ENCODE data around the gene DPYD. TPM values are rescaled to one million over a fixed set of nuclear protein-coding genes. Genes with fewer than 3 reads are reported as not detected.

DPYD gene
- total and polyA plus RNA-seq, 7 donors = 6.0 to 56.1 (median 40.2) TPM

DNA sequence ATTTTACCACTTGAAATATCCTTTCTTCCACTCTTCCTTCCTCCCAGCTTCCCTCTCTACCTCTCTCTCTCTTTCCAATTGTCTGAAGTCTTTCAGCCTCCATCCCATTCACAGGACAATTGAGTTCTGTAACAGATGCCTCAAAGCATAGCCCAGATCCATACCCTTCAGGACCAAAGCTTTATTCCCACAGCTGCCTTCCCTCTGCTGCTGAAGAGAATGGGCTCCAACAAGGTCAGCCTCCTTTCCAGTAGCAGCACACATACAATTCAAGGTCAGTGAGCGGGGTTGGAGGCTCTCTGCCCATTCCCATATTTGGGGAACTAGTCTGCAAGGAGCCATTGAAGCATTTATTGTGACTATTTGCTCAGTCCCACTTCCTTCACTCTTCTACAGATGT, 179.9 kb downstream of the DPYD start:
- no peaks in the 10 kb centered on the region for H3K27me3 ChIP-seq
- WGBS, 2 donors = 88 to 89% methylated on average over 1 of the region's 1 CpG
- TF ChIP-seq, protein P1, sequence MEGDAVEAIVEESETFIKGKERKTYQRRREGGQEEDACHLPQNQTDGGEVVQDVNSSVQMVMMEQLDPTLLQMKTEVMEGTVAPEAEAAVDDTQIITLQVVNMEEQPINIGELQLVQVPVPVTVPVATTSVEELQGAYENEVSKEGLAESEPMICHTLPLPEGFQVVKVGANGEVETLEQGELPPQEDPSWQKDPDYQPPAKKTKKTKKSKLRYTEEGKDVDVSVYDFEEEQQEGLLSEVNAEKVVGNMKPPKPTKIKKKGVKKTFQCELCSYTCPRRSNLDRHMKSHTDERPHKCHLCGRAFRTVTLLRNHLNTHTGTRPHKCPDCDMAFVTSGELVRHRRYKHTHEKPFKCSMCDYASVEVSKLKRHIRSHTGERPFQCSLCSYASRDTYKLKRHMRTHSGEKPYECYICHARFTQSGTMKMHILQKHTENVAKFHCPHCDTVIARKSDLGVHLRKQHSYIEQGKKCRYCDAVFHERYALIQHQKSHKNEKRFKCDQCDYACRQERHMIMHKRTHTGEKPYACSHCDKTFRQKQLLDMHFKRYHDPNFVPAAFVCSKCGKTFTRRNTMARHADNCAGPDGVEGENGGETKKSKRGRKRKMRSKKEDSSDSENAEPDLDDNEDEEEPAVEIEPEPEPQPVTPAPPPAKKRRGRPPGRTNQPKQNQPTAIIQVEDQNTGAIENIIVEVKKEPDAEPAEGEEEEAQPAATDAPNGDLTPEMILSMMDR (IDR thresholded peaks at IDR 0.05) = no peak
- TF ChIP-seq POLR2A (IDR thresholded peaks at IDR 0.05) = no peak
- no peak for TF ChIP-seq EP300 (IDR thresholded peaks at IDR 0.05)
- TF ChIP-seq POLR2AphosphoS5 (IDR thresholded peaks at IDR 0.05) = no peak
- no peak overlapping the region for H3K27ac ChIP-seq
- no peak overlapping the region for H3K4me3 ChIP-seq
- intact Hi-C loops (cut with DNase I) = no loop called here
- no peaks in the 10 kb centered on the region for H3K4me1 ChIP-seq
- no peaks in the 10 kb centered on the region for H3K9me3 ChIP-seq
- DNase-seq = no peak
- H3K36me3 ChIP-seq = no peaks in the 10 kb centered on the region

DNA sequence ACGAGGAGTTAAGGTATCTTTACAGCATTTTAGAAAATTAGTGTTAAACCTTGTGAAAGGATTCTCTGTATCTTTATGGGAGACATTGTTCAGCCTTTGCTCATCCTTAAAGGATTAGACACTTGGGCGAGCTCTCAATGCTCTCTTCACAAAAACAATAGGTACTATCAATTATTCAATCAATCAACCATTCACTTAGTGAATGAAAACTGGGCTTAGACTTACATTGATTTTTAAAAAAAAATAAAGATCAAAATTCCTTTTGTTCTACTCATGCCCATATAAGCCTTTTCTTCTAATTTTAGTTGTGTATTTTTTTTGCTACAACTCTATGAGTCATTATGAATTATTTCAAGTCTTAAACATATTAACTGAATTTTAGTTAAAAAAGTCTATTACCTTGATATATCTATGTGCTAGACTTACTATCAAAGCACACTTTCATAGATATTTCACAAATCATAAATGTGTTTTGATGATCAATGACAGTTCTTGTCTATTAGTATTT, 181.2 kb downstream of the DPYD start:
- TF ChIP-seq EP300 (IDR thresholded peaks at IDR 0.05) (no peak), POLR2AphosphoS5 (IDR thresholded peaks at IDR 0.05) (no peak), POLR2A (IDR thresholded peaks at IDR 0.05) (no peak)
- TF ChIP-seq, protein P1 (IDR thresholded peaks at IDR 0.05) = no peak
- Histone ChIP-seq H3K4me3 (no peak overlapping the region), H3K4me1 (no peaks in the 10 kb centered on the region), H3K9me3 (no peaks in the 10 kb centered on the region), H3K27me3 (no peaks in the 10 kb centered on the region), H3K36me3 (no peaks in the 10 kb centered on the region), H3K27ac (no peak overlapping the region)
- DNase-seq = no peak
- intact Hi-C loops (cut with DNase I) = no loop called here
- WGBS, 2 donors = 89 to 98% methylated on average over 2 of the region's 2 CpGs

DNA sequence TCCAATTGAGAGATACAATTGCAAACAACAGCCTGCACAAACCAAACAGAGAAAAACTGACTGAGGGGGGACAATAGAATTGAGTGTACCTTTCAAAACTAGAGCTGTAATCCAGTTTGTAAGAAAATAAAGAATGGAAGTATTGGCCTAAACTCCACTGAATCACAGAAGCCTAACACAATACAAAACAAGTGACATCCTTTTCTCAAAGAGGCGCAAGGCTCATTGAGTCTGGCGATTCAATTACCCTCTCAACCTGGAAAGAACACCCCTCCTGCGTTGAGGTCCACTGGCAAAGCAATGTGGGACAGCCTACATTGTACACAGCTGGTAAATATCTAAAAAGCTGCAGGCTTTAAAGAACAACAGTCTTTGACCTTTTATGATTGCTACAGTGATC, 182.6 kb downstream of the DPYD start:
- WGBS, 2 donors = 89 to 90% methylated on average over 3 of the region's 3 CpGs
- intact Hi-C loops (cut with DNase I) = no loop called here
- no peaks in the 10 kb centered on the region for H3K36me3 ChIP-seq
- no peak overlapping the region for H3K27ac ChIP-seq
- H3K4me3 ChIP-seq = no peak overlapping the region
- no peaks in the 10 kb centered on the region for H3K4me1 ChIP-seq
- H3K27me3 ChIP-seq = no peaks in the 10 kb centered on the region
- DNase-seq = no peak
- TF ChIP-seq POLR2A (IDR thresholded peaks at IDR 0.05) (no peak), POLR2AphosphoS5 (IDR thresholded peaks at IDR 0.05) (no peak), EP300 (IDR thresholded peaks at IDR 0.05) (no peak)
- TF ChIP-seq, protein P1 (IDR thresholded peaks at IDR 0.05) = no peak
- H3K9me3 ChIP-seq = no peaks in the 10 kb centered on the region

DNA sequence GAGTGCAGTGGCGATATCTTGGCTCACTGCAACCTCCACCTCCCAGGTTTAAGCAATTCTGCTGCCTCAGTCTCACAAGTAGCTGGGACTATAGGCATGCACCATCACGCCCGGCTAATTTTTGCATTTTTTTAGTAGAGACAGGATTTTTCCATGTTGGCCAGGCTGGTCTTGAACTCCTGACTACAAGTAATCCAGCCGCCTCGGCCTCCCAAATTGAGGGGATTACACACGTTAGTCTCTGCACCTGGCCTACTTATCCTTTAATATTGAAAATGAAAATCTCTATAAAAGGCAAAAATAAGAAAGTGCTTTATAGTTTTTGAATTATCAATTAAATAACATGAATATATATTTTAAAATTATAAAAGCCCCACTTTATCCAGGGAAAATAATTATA, 190.6 kb downstream of the DPYD start:
- TF ChIP-seq POLR2A (IDR thresholded peaks at IDR 0.05) = no peak
- TF ChIP-seq, protein P1 (IDR thresholded peaks at IDR 0.05) = no peak
- no peak for TF ChIP-seq EP300 (IDR thresholded peaks at IDR 0.05)
- TF ChIP-seq POLR2AphosphoS5 (IDR thresholded peaks at IDR 0.05) = no peak
- Histone ChIP-seq H3K36me3 (no peaks in the 10 kb centered on the region), H3K4me3 (no peak overlapping the region), H3K9me3 (no peaks in the 10 kb centered on the region), H3K27ac (no peak overlapping the region), H3K4me1 (no peaks in the 10 kb centered on the region), H3K27me3 (no peaks in the 10 kb centered on the region)
- intact Hi-C loops (cut with DNase I) = no loop called here
- no peak for DNase-seq
- WGBS, 2 donors = 95% methylated on average over 6 of the region's 6 CpGs

DNA sequence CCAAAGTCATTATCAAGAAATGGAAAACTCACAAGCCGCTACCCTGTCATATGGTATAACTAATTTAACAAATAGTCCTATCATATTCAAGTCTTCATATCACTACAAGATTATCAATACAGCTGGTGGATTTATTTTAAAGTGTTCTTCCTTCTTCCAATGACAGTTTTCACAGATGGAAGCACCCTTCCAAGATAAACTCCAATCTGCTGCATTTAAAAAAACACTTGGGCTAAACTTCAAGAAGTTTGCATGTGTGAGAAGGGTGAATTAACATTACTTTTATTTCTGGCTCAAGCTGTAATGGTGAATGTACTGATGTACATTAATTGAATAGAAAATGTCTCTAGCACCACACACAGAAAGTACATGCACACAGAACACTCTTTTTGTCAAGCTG, 192.4 kb downstream of the DPYD start:
- no peaks in the 10 kb centered on the region for H3K4me1 ChIP-seq
- intact Hi-C loops (cut with DNase I) = no loop called here
- TF ChIP-seq POLR2A (IDR thresholded peaks at IDR 0.05) = no peak
- TF ChIP-seq EP300 (IDR thresholded peaks at IDR 0.05) = no peak
- TF ChIP-seq, protein P1 (IDR thresholded peaks at IDR 0.05) = no peak
- TF ChIP-seq POLR2AphosphoS5 (IDR thresholded peaks at IDR 0.05) = no peak
- no peak for DNase-seq
- no peak overlapping the region for H3K4me3 ChIP-seq
- H3K27me3 ChIP-seq = no peaks in the 10 kb centered on the region
- no peaks in the 10 kb centered on the region for H3K9me3 ChIP-seq
- H3K27ac ChIP-seq = no peak overlapping the region
- H3K36me3 ChIP-seq = no peaks in the 10 kb centered on the region
- WGBS, 2 donors = 91 to 95% methylated on average over 1 of the region's 1 CpG

Measured in sigmoid colon (tissue), 7 donors.